NCI-H146 treated with DMSO at 0.1 percent for 48 hours (cell line): ENCODE results near the gene ZNF433.
"Not testable (repeated sequence)": the region's sequence is repeated elsewhere in the genome, so short reads cannot be mapped to it uniquely, and the experiment has no call there.

Experiments
- DNase-seq: peaks from one replicate; lab custom pipeline; 2025; ENCODE audit not compliant: unreplicated experiment; lab: John Stamatoyannopoulos, UW

Gene ZNF433

GRCh38 chr19:12035220-12036172, at the start of gene ZNF433:
TSS of gene ZNF433 (minus strand) at chr19:12035679. CDS start at chr19:12035539, 140 bp downstream.
- DNase-seq = peak; percentile 93

GRCh38 chr19:12083336-12083735, 47.9 kb upstream of the ZNF433 start:
- DNase-seq = not testable (repeated sequence)

GRCh38 chr19:12077375-12077774, 41.9 kb upstream of the ZNF433 start:
- DNase-seq = no peak

GRCh38 chr19:12076331-12076730, 40.9 kb upstream of the ZNF433 start:
- DNase-seq = not testable (repeated sequence)

- DNase-seq = no peak
These were observed 40.2 kb upstream of the ZNF433 start for GRCh38 chr19:12075538-12076139.

- peak; percentile 87 for DNase-seq
These were observed 29.4 kb upstream of the ZNF433 start, which contains the start of gene ZNF844 for GRCh38 chr19:12064590-12065538. TSS of gene ZNF844 (plus strand) at chr19:12064731. CDS start at chr19:12064874, 143 bp downstream.

- no peak for DNase-seq
These were observed 20.3 kb upstream of the ZNF433 start for GRCh38 chr19:12055784-12056183.

- peak; percentile 98 for DNase-seq
These were observed 17.2 kb upstream of the ZNF433 start, which contains the start of gene ZNF878 for GRCh38 chr19:12052497-12053169. TSS of gene ZNF878 (minus strand) at chr19:12052961. CDS start at chr19:12052801, 160 bp downstream.

- DNase-seq = peak; percentile 36
These were observed 16.6 kb upstream of the ZNF433 start for GRCh38 chr19:12052091-12052496.

GRCh38 chr19:12047868-12048267, 12.4 kb upstream of the ZNF433 start:
- no peak for DNase-seq

- DNase-seq = no peak
These were observed 8.4 kb upstream of the ZNF433 start for GRCh38 chr19:12043752-12044422.

GRCh38 chr19:12042893-12043292, 7.4 kb upstream of the ZNF433 start:
- DNase-seq = no peak

- DNase-seq = no peak
These were observed 859 bp downstream of the ZNF433 start for GRCh38 chr19:12034620-12035019.

GRCh38 chr19:12034198-12034597, 1.3 kb downstream of the ZNF433 start:
- no peak for DNase-seq

- no peak for DNase-seq
These were observed 19.7 kb downstream of the ZNF433 start for GRCh38 chr19:12015753-12016116.

- DNase-seq = no peak
These were observed 20.3 kb downstream of the ZNF433 start for GRCh38 chr19:12015015-12015752.

GRCh38 chr19:12000152-12000981, 35.1 kb downstream of the ZNF433 start:
- no peak for DNase-seq

- no peak for DNase-seq
These were observed 40.3 kb downstream of the ZNF433 start for GRCh38 chr19:11995174-11995573.
